EL (cell line): ENCODE measurements around the gene XPOT.
A peak's percentile ranks its signal among the peaks of the same experiment; 100 is the strongest.
"Not testable (repeated sequence)": the region's sequence is repeated elsewhere in the genome, so short reads cannot be mapped to it uniquely, and the experiment has no call there.

Experiments used
- DNase-seq: peaks from one replicate; pipeline ENCODE4 v3.0.0-alpha.2; 2016

The XPOT gene

GRCh38 chr12:64403707-64404469, at the start of gene XPOT:
Gene XPOT (plus strand): TSS chr12:64404392. CDS start chr12:64410036, 5,644 bp downstream.
- peak; percentile 98 for DNase-seq

- not testable (repeated sequence) for DNase-seq
Observed at GRCh38 chr12:64356209-64356608, 48.0 kb upstream of the XPOT start.

- DNase-seq: not testable (repeated sequence)
Observed at GRCh38 chr12:64361173-64361572, 43.0 kb upstream of the XPOT start.

GRCh38 chr12:64362721-64363305, 41.4 kb upstream of the XPOT start:
- DNase-seq: no peak

GRCh38 chr12:64383675-64384074, 20.5 kb upstream of the XPOT start:
- no peak for DNase-seq

- DNase-seq: no peak
Observed at GRCh38 chr12:64385019-64385418, 19.2 kb upstream of the XPOT start.

- DNase-seq: peak; percentile 70
Observed at GRCh38 chr12:64385468-64385867, 18.7 kb upstream of the XPOT start.

GRCh38 chr12:64387197-64387816, 16.9 kb upstream of the XPOT start:
- no peak for DNase-seq

GRCh38 chr12:64389154-64389553, 15.0 kb upstream of the XPOT start:
- DNase-seq: no peak

GRCh38 chr12:64390275-64390851, 13.8 kb upstream of the XPOT start, which contains the start of gene C12orf56:
Gene C12orf56 (minus strand): TSS chr12:64390758. CDS start chr12:64390565, 193 bp downstream.
- peak; percentile 54 for DNase-seq

GRCh38 chr12:64392221-64392620, 12.0 kb upstream of the XPOT start:
- peak; percentile 39 for DNase-seq

- DNase-seq: no peak
Observed at GRCh38 chr12:64395739-64396138, 8.5 kb upstream of the XPOT start.

GRCh38 chr12:64400041-64400440, 4.2 kb upstream of the XPOT start:
- peak; percentile 63 for DNase-seq

- DNase-seq: no peak
Observed at GRCh38 chr12:64402181-64402580, 2.0 kb upstream of the XPOT start.

- DNase-seq: peak; percentile 89
Observed at GRCh38 chr12:64404470-64405256, 471 bp downstream of the XPOT start.

GRCh38 chr12:64407342-64408223, 3.4 kb downstream of the XPOT start:
- no peak for DNase-seq

GRCh38 chr12:64411427-64411826, 7.2 kb downstream of the XPOT start:
- DNase-seq: no peak

- no peak for DNase-seq
Observed at GRCh38 chr12:64412459-64412858, 8.3 kb downstream of the XPOT start.

- DNase-seq: no peak
Observed at GRCh38 chr12:64413884-64414283, 9.7 kb downstream of the XPOT start.

GRCh38 chr12:64418209-64418608, 14.0 kb downstream of the XPOT start:
- DNase-seq: no peak

- no peak for DNase-seq
Observed at GRCh38 chr12:64419696-64420095, 15.5 kb downstream of the XPOT start.

- no peak for DNase-seq
Observed at GRCh38 chr12:64427988-64428387, 23.8 kb downstream of the XPOT start.
